ENCODE data around the gene PDPN. TPM values are rescaled to one million over a fixed set of nuclear protein-coding genes. Genes with fewer than 3 reads are reported as not detected.
"Not testable (repeated sequence)": the region's sequence is repeated elsewhere in the genome, so short reads cannot be mapped to it uniquely, and the experiment has no call there.

PDPN gene
- total RNA-seq, 6 experiments from 2014 or later: 0.11 to 1.1 (median 0.45) TPM

DNA sequence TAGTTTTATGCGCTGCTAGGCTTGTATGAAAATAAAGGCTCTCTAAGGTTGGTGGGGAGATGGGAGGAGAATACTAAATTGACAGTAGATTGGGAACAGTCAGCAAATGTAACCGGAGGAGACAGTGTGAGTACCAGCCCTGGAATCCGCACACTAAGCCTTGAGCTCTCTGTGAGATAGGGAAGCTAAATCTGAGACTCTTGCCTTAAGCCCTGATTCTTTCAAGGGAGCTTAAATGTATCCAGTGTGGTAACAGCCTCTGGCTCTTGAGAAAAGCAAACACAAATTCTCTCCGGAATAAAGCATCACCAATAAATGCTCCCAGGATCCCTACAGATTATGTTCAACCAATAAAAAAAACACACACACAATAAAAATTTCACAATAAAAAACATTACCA is 33.0 kb upstream of the PDPN start:
- TF ChIP-seq CTCF (IDR thresholded peaks at IDR 0.05) (no peak), POLR2A (IDR thresholded peaks at IDR 0.05) (no peak)
- no peaks in the 10 kb centered on the region for H3K9me3 ChIP-seq
- H3K4me3 ChIP-seq: no peak overlapping the region
- H3K4me1 ChIP-seq: no peaks in the 10 kb centered on the region
- no peaks in the 10 kb centered on the region for H3K36me3 ChIP-seq
- H3K27ac ChIP-seq: no peak overlapping the region
- WGBS (ENCODE audit: insufficient coverage, low coverage, low lambda C conversion rate, missing lambda C conversion rate): 60% methylated on average over 4 of the region's 4 CpGs
- H3K27me3 ChIP-seq: no peaks in the 10 kb centered on the region
- ATAC-seq (no peak), DNase-seq (no peak)
- intact Hi-C loops (cut with DNase I): no loop called here

- TF ChIP-seq POLR2A (IDR thresholded peaks at IDR 0.05) (no peak), CTCF (IDR thresholded peaks at IDR 0.05) (no peak)
- no peaks in the 10 kb centered on the region for H3K36me3 ChIP-seq
- ATAC-seq (no peak), DNase-seq (no peak)
- intact Hi-C loops (cut with DNase I): no loop called here
- no peak overlapping the region for H3K4me3 ChIP-seq
- no peak overlapping the region for H3K27ac ChIP-seq
- no peaks in the 10 kb centered on the region for H3K9me3 ChIP-seq
- no peaks in the 10 kb centered on the region for H3K27me3 ChIP-seq
- 91% methylated on average over 16 of the region's 28 CpGs for WGBS (ENCODE audit: insufficient coverage, low coverage, low lambda C conversion rate, missing lambda C conversion rate)
- no peaks in the 10 kb centered on the region for H3K4me1 ChIP-seq
Observed at GRCh38 chr1:13554798-13555197, 28.8 kb upstream of the PDPN start.

DNA sequence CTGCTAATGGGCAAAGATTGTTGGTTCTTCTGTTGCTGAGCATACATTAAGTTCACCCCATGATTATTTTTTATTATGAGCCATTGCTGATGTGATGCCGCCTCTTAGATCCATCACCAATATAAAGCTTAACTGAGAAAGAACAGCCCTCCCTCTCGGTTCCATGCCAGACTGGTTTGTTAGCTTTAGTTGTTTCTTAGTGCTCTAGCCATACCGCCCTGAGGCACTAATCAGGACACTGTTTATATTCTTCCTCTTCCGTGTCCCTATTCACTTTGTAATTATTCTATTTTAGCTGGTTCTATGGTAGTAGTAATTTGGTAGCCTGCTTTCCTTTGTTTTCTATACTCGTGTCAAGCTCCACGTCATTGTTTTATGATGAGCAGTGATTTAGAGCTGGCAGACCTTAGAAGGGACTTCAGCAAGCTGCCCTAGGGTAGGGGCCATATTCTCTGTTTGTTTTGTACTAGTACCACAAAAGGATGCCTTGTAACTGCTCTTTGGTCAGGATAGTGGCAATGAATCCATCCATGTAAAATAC is 27.3 kb upstream of the PDPN start:
- Histone ChIP-seq H3K27me3 (no peaks in the 10 kb centered on the region), H3K27ac (no peak overlapping the region), H3K36me3 (no peaks in the 10 kb centered on the region), H3K4me1 (no peaks in the 10 kb centered on the region), H3K4me3 (no peak overlapping the region), H3K9me3 (no peaks in the 10 kb centered on the region)
- WGBS (ENCODE audit: insufficient coverage, low coverage, low lambda C conversion rate, missing lambda C conversion rate): 51% methylated on average over 6 of the region's 6 CpGs
- TF ChIP-seq POLR2A (IDR thresholded peaks at IDR 0.05) (no peak), CTCF (IDR thresholded peaks at IDR 0.05) (no peak)
- intact Hi-C loops (cut with DNase I): no loop called here
- ATAC-seq (no peak), DNase-seq (no peak)

- H3K36me3 ChIP-seq: no peaks in the 10 kb centered on the region
- no peaks in the 10 kb centered on the region for H3K4me1 ChIP-seq
- no peaks in the 10 kb centered on the region for H3K9me3 ChIP-seq
- ATAC-seq (no peak), DNase-seq (no peak)
- H3K4me3 ChIP-seq: no peak overlapping the region
- no peak overlapping the region for H3K27ac ChIP-seq
- no peak for TF ChIP-seq CTCF (IDR thresholded peaks at IDR 0.05)
- no peak for TF ChIP-seq POLR2A (IDR thresholded peaks at IDR 0.05)
- H3K27me3 ChIP-seq: no peaks in the 10 kb centered on the region
- intact Hi-C loops (cut with DNase I): no loop called here
- WGBS (ENCODE audit: insufficient coverage, low coverage, low lambda C conversion rate, missing lambda C conversion rate): 49% methylated on average over 3 of the region's 6 CpGs
Observed at GRCh38 chr1:13560541-13560940, 23.1 kb upstream of the PDPN start.

DNA sequence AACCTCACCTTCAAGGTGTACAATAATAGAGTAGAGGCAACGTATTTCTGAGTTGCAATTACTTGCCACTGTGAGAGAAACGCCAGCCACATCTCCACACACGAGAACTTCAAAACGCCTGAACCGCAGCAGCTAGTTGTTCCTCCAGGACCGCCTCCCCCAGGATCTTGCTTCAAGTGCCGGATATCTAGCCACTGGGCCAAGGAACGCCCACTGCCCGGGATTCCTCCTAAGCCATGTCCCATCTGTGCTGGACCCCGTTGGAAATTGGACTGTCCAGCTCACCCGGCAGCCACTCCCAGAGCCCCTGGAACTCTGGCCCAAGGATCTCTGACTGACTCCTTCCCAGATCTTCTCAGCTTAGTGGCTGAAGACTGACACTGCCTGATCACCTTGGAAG is 20.7 kb upstream of the PDPN start:
- H3K27me3 ChIP-seq; H3K4me1 ChIP-seq; intact Hi-C loops (cut with DNase I); H3K27ac ChIP-seq; ATAC-seq; DNase-seq; H3K4me3 ChIP-seq; H3K36me3 ChIP-seq; H3K9me3 ChIP-seq: not testable (repeated sequence)
- WGBS (ENCODE audit: insufficient coverage, low coverage, low lambda C conversion rate, missing lambda C conversion rate): 80% methylated on average over 10 of the region's 11 CpGs
